ENCODE results near the gene EFNA5. TPM values are rescaled to one million over a fixed set of nuclear protein-coding genes. Genes with fewer than 3 reads are reported as not detected.

EFNA5 gene
- total and polyA plus RNA-seq, 4 donors, result 0.14 to 0.93 (median 0.54) TPM

DNA sequence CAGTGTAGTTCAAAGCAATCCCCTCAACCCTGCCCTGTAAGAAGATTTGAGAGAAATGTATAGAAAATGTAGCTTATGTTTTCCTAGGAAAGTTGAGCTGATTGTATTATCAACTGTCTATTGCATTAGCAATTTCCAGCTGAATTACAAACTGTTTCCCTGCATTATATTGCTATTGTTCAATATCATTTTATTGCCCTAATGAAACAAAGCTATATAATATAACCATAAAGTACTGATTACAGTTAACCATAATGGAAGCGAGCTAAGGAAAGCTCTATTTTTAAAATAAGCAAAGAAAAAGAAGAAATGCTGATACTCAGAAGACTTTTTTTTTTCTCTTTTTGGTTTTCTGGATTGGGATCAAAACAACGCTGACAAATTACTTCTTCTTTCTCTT is 228.3 kb downstream of the EFNA5 start:
- peaks cover 0 to 7% (median 0%) of the 10 kb centered on the region in 4 donors for H3K9me3 ChIP-seq (ENCODE audit: control insufficient read depth in 4 of 4, low read length in 3 of 4)
- H3K4me3 ChIP-seq (ENCODE audit: low read depth in 1 of 3, low read length in 3 of 3), result no peak overlapping the region

DNA sequence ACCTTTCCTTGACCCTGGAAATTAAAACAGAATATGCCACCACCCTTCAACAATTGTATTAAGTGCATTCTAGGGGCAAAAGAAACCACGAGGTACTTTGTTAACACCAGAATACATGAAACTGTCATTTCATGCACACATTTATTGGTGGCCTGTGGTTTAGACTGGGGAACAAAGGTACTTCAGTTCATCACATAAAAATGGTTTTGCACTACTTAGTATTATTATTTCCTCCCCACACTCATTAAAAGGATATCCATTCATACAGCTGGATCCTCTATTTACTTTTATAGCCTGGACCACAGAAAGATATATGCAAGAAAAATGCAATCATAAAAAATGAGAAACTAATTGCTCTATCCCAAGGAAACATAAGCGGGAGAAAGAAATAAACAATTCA is 230.9 kb downstream of the EFNA5 start:
- WGBS, result 89% methylated on average over 2 of the region's 2 CpGs

More for the DNA sequence above, 228.3 kb downstream of the EFNA5 start:
- H3K36me3 ChIP-seq (ENCODE audit: control insufficient read depth in 4 of 4, insufficient read depth in 3 of 4, low read depth in 1 of 4, low read length in 3 of 4), result no peaks in the 10 kb centered on the region
- no peak overlapping the region for H3K27ac ChIP-seq (ENCODE audit: low read depth in 1 of 2, low read length in 2 of 2)
- TF ChIP-seq, protein P1, sequence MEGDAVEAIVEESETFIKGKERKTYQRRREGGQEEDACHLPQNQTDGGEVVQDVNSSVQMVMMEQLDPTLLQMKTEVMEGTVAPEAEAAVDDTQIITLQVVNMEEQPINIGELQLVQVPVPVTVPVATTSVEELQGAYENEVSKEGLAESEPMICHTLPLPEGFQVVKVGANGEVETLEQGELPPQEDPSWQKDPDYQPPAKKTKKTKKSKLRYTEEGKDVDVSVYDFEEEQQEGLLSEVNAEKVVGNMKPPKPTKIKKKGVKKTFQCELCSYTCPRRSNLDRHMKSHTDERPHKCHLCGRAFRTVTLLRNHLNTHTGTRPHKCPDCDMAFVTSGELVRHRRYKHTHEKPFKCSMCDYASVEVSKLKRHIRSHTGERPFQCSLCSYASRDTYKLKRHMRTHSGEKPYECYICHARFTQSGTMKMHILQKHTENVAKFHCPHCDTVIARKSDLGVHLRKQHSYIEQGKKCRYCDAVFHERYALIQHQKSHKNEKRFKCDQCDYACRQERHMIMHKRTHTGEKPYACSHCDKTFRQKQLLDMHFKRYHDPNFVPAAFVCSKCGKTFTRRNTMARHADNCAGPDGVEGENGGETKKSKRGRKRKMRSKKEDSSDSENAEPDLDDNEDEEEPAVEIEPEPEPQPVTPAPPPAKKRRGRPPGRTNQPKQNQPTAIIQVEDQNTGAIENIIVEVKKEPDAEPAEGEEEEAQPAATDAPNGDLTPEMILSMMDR (IDR thresholded peaks at IDR 0.05; ENCODE audit: low read depth, low read length, missing input control), result no peak
- TF ChIP-seq RXRA (IDR thresholded peaks at IDR 0.05) (no peak), JUND (IDR thresholded peaks at IDR 0.05) (no peak), ZBTB33 (IDR thresholded peaks at IDR 0.05) (no peak), GABPA (IDR thresholded peaks at IDR 0.05 in 1 of 2, conservative IDR thresholded peaks at IDR 0.05 in 1 of 2) (no peak)
- H3K4me1 ChIP-seq (ENCODE audit: control insufficient read depth in 4 of 4, insufficient read depth in 4 of 4, low read length in 3 of 4), result no peaks in the 10 kb centered on the region
- no peaks in the 10 kb centered on the region for H3K27me3 ChIP-seq (ENCODE audit: control insufficient read depth in 4 of 4, insufficient read depth in 4 of 4, low read length in 3 of 4)
- no peak for DNase-seq (ENCODE audit: low spot score)
- WGBS, result 75% methylated on average over 2 of the region's 2 CpGs
- no peak overlapping the region for H3K9ac ChIP-seq (ENCODE audit: low read depth in 1 of 2, low read length in 2 of 2)

More for the DNA sequence above, 230.9 kb downstream of the EFNA5 start:
- TF ChIP-seq ZBTB33 (IDR thresholded peaks at IDR 0.05) (no peak), RAD21 (IDR thresholded peaks at IDR 0.05) (no peak), GABPA (IDR thresholded peaks at IDR 0.05 in 1 of 2, conservative IDR thresholded peaks at IDR 0.05 in 1 of 2) (no peak), FOXA2 (IDR thresholded peaks at IDR 0.05) (no peak), YY1 (IDR thresholded peaks at IDR 0.05) (no peak), NR2F2 (IDR thresholded peaks at IDR 0.05) (no peak), HNF4A (conservative IDR thresholded peaks at IDR 0.05) (no peak), EGR1 (IDR thresholded peaks at IDR 0.05; ENCODE audit: low read depth in 2 of 2) (no peak)
- TF ChIP-seq, protein P2, sequence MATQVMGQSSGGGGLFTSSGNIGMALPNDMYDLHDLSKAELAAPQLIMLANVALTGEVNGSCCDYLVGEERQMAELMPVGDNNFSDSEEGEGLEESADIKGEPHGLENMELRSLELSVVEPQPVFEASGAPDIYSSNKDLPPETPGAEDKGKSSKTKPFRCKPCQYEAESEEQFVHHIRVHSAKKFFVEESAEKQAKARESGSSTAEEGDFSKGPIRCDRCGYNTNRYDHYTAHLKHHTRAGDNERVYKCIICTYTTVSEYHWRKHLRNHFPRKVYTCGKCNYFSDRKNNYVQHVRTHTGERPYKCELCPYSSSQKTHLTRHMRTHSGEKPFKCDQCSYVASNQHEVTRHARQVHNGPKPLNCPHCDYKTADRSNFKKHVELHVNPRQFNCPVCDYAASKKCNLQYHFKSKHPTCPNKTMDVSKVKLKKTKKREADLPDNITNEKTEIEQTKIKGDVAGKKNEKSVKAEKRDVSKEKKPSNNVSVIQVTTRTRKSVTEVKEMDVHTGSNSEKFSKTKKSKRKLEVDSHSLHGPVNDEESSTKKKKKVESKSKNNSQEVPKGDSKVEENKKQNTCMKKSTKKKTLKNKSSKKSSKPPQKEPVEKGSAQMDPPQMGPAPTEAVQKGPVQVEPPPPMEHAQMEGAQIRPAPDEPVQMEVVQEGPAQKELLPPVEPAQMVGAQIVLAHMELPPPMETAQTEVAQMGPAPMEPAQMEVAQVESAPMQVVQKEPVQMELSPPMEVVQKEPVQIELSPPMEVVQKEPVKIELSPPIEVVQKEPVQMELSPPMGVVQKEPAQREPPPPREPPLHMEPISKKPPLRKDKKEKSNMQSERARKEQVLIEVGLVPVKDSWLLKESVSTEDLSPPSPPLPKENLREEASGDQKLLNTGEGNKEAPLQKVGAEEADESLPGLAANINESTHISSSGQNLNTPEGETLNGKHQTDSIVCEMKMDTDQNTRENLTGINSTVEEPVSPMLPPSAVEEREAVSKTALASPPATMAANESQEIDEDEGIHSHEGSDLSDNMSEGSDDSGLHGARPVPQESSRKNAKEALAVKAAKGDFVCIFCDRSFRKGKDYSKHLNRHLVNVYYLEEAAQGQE (IDR thresholded peaks at IDR 0.05), result no peak
- TF ChIP-seq, protein P3, sequence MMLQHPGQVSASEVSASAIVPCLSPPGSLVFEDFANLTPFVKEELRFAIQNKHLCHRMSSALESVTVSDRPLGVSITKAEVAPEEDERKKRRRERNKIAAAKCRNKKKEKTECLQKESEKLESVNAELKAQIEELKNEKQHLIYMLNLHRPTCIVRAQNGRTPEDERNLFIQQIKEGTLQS (IDR thresholded peaks at IDR 0.05), result no peak
- H3K27ac ChIP-seq (ENCODE audit: low read depth in 1 of 2, low read length in 2 of 2), result no peak overlapping the region
- H3K9ac ChIP-seq (ENCODE audit: low read depth in 1 of 2, low read length in 2 of 2), result no peak overlapping the region
- no peaks in the 10 kb centered on the region for H3K27me3 ChIP-seq (ENCODE audit: control insufficient read depth in 4 of 4, insufficient read depth in 4 of 4, low read length in 3 of 4)
- H3K4me3 ChIP-seq (ENCODE audit: low read depth in 1 of 3, low read length in 3 of 3), result no peak overlapping the region
- no peaks in the 10 kb centered on the region for H3K4me1 ChIP-seq (ENCODE audit: control insufficient read depth in 4 of 4, insufficient read depth in 4 of 4, low read length in 3 of 4)
- H3K9me3 ChIP-seq (ENCODE audit: control insufficient read depth in 4 of 4, low read length in 3 of 4), result peaks cover 0 to 7% (median 0%) of the 10 kb centered on the region in 4 donors
- no peaks in the 10 kb centered on the region for H3K36me3 ChIP-seq (ENCODE audit: control insufficient read depth in 4 of 4, insufficient read depth in 3 of 4, low read depth in 1 of 4, low read length in 3 of 4)
- no peak for DNase-seq (ENCODE audit: low spot score)

All from liver (tissue), 9 donors.